ENCODE measurements around the gene ELK1.
A peak's percentile ranks its signal among the peaks of the same experiment; 100 is the strongest.

ELK1 gene

DNA sequence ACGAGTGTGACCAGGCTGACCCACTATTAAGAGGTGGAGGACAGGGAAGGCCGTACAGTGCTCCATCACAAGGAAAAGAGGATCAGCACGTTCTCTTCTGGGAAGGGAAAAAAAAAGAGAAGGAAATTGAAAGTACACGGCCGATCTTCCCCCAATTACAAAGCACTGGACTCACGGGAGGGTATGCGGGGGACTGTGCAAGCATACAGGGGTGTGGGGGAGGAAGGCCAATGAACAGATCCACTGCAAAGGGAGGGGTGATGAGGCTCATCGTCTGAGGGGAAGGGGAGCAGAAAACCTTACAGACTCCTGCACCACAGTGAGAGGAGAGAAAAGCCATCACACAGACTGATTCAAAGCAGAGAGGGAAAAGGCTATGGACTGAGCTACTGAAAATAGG is 1.1 kb downstream of the ELK1 start:
- H3K9ac ChIP-seq (ENCODE audit: low read depth, low read length, poor library complexity, severe bottlenecking), result peak overlapping the region; percentile 77
- H3K36me3 ChIP-seq (ENCODE audit: insufficient read depth, low read length), result peaks cover 3% of the 10 kb centered on the region; the same call in 1 of the 2 replicates
- peaks cover 19% of the 10 kb centered on the region for H4K20me1 ChIP-seq (ENCODE audit: insufficient read depth, low read length, poor library complexity, severe bottlenecking)
- H3K4me2 ChIP-seq (ENCODE audit: low read depth, low read length, poor library complexity, severe bottlenecking), result peak overlapping the region; percentile 86
- peaks cover 15% of the 10 kb centered on the region for H3K4me1 ChIP-seq (ENCODE audit: insufficient read depth, low read length, poor library complexity, severe bottlenecking)
- no peaks in the 10 kb centered on the region for H3K9me3 ChIP-seq (ENCODE audit: insufficient read depth, low read depth, low read length)
- no peaks in the 10 kb centered on the region for H3K27me3 ChIP-seq (ENCODE audit: insufficient read depth, low read length, poor library complexity, severe bottlenecking)
- peaks cover 26% of the 10 kb centered on the region; the same call in 1 of the 2 replicates for H3K79me2 ChIP-seq (ENCODE audit: insufficient read depth, low read length)
- H3F3A ChIP-seq (ENCODE audit: low read depth), result no peaks in the 10 kb centered on the region
- TF ChIP-seq CTCF (conservative IDR thresholded peaks at IDR 0.05; ENCODE audit: low read length) (no peak), EZH2phosphoT487 (IDR thresholded peaks at IDR 0.05; ENCODE audit: borderline replicate concordance) (no peak)
- H2AFZ ChIP-seq (ENCODE audit: low read length), result no peak overlapping the region
- H3K4me3 ChIP-seq (ENCODE audit: low read length, poor library complexity, severe bottlenecking), result peak overlapping the region; percentile 89
- H3K9me2 ChIP-seq (replicated peaks; ENCODE audit: low read depth, low read length), result no peaks in the 10 kb centered on the region

DNA sequence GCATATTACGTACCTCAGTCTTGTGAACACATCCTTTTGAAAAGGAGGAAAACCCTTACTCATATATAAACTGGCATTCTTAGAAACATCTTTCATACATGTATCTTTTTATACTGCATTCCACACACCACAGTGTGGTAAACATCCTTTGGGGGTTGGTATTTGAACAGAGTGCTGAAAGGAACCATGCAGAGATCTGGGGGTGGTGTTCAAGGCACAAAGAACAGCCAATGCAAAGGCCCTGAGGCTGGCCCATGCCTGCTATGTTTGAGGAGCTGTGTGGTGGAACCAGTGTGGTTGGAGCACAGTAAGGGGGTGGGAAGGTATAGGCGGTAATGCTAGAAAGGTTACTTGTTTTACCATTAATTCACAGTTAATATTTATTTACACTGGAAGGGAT is 2.0 kb downstream of the ELK1 start:
- Histone ChIP-seq H3K9me2 (replicated peaks; ENCODE audit: low read depth, low read length) (no peaks in the 10 kb centered on the region), H2AFZ (ENCODE audit: low read length) (no peak overlapping the region), H3K27me3 (ENCODE audit: insufficient read depth, low read length, poor library complexity, severe bottlenecking) (no peaks in the 10 kb centered on the region), H3K9me3 (ENCODE audit: insufficient read depth, low read depth, low read length) (no peaks in the 10 kb centered on the region), H3K36me3 (ENCODE audit: insufficient read depth, low read length) (no peaks in the 10 kb centered on the region; the same call in 1 of the 2 replicates), H3K9ac (ENCODE audit: low read depth, low read length, poor library complexity, severe bottlenecking) (peak overlapping the region; percentile 77), H3K4me2 (ENCODE audit: low read depth, low read length, poor library complexity, severe bottlenecking) (peak overlapping the region; percentile 86), H3K4me3 (ENCODE audit: low read length, poor library complexity, severe bottlenecking) (peak overlapping the region; percentile 89), H4K20me1 (ENCODE audit: insufficient read depth, low read length, poor library complexity, severe bottlenecking) (peaks cover 21% of the 10 kb centered on the region), H3K4me1 (ENCODE audit: insufficient read depth, low read length, poor library complexity, severe bottlenecking) (peaks cover 15% of the 10 kb centered on the region), H3F3A (ENCODE audit: low read depth) (no peaks in the 10 kb centered on the region), H3K79me2 (ENCODE audit: insufficient read depth, low read length) (peaks cover 34% of the 10 kb centered on the region; the same call in 1 of the 2 replicates)
- TF ChIP-seq CTCF (conservative IDR thresholded peaks at IDR 0.05; ENCODE audit: low read length), result no peak
- TF ChIP-seq EZH2phosphoT487 (IDR thresholded peaks at IDR 0.05; ENCODE audit: borderline replicate concordance), result no peak

DNA sequence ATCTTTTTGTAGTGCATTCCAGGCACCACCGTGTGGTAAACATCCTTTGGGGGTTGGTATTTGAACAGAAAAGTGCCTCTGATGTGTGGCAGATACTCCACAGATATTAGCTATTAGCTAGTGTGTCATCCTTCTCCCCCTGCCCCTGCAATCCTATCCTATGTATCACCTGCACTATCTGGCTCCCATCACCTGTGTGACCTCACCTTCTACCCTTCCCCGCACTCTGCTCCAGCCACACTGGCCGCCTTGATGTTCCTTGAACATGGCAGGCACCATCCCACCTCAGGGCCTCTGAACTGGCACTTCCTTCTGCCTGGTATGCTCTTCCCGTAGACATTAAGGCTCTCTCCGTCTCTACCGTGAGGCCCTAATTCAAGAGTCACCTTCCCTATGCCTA is 3.7 kb downstream of the ELK1 start:
- H3K9ac ChIP-seq (ENCODE audit: low read depth, low read length, poor library complexity, severe bottlenecking), result no peak overlapping the region
- peaks cover under 1% of the 10 kb centered on the region; the same call in 1 of the 2 replicates for H3K36me3 ChIP-seq (ENCODE audit: insufficient read depth, low read length)
- H4K20me1 ChIP-seq (ENCODE audit: insufficient read depth, low read length, poor library complexity, severe bottlenecking), result peaks cover 21% of the 10 kb centered on the region
- H3K4me3 ChIP-seq (ENCODE audit: low read length, poor library complexity, severe bottlenecking), result no peak overlapping the region
- H2AFZ ChIP-seq (ENCODE audit: low read length), result no peak overlapping the region
- peaks cover 34% of the 10 kb centered on the region; the same call in 1 of the 2 replicates for H3K79me2 ChIP-seq (ENCODE audit: insufficient read depth, low read length)
- H3K9me2 ChIP-seq (replicated peaks; ENCODE audit: low read depth, low read length), result no peaks in the 10 kb centered on the region
- peaks cover 15% of the 10 kb centered on the region for H3K4me1 ChIP-seq (ENCODE audit: insufficient read depth, low read length, poor library complexity, severe bottlenecking)
- no peaks in the 10 kb centered on the region for H3K27me3 ChIP-seq (ENCODE audit: insufficient read depth, low read length, poor library complexity, severe bottlenecking)
- TF ChIP-seq CTCF (conservative IDR thresholded peaks at IDR 0.05; ENCODE audit: low read length) (no peak), EZH2phosphoT487 (IDR thresholded peaks at IDR 0.05; ENCODE audit: borderline replicate concordance) (no peak)
- no peaks in the 10 kb centered on the region for H3K9me3 ChIP-seq (ENCODE audit: insufficient read depth, low read depth, low read length)
- H3F3A ChIP-seq (ENCODE audit: low read depth), result no peaks in the 10 kb centered on the region
- no peak overlapping the region for H3K4me2 ChIP-seq (ENCODE audit: low read depth, low read length, poor library complexity, severe bottlenecking)

Data from Loucy (cell line).